ENCODE data around the gene KIZ. TPM values are rescaled to one million over a fixed set of nuclear protein-coding genes. Genes with fewer than 3 reads are reported as not detected.

KIZ gene
- 10 to 100 TPM; 23.2 to 26.1 TPM for total RNA-seq
- long read RNA-seq, donor 1, transcript KIZ-210 (13 exons, 2,130 nt): major isoform, 5 of 7 reads
- long read RNA-seq, donor 1, partial matches to known transcripts: 0 of 7 reads
- long read RNA-seq, donor 1, other reads (novel, unspliced or antisense): 2 of 7 reads
- long read RNA-seq, donor 2, transcript KIZ-210 (13 exons, 2,130 nt): major isoform, 18 of 34 reads
- long read RNA-seq, donor 2, partial matches to known transcripts: 3 of 34 reads
- long read RNA-seq, donor 2, other reads (novel, unspliced or antisense): 10 of 34 reads

GRCh38 chr20:21125849-21126580, at the start of gene KIZ:
Gene KIZ, plus strand, starts transcription at chr20:21126082. Its CDS starts 34 bp downstream, at chr20:21126116.
- DNase-seq (ENCODE audit: low spot score): peak; percentile 99
- intact Hi-C loops (cut with DNase I): no loop called here

DNA sequence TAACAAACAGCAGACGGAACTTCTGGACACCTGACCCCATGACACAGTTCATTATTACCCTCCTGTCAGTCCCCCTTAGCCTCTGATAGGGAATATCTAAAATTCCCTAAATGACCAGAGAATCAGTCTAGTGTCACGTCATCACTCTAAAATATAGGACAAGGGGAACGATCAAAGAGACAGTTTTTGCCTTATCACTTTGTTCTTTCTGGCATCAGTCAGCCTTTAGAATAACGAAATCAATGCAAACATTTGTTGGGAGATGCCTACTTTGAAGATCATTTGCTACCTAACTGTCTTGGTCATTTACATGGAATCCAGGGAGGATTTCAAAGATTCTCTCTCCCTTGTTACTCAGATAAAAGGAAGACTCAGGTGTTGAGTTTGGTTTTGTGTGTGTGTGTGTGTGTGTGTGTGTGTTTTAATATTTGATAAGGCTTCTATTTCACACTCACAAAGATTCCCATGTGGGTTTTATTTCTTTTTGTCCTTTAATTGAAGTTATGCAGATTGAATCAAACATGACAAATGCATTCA, 48.0 kb upstream of the KIZ start:
- DNase-seq (ENCODE audit: low spot score): no peak
- intact Hi-C loops (cut with DNase I): no loop called here

DNA sequence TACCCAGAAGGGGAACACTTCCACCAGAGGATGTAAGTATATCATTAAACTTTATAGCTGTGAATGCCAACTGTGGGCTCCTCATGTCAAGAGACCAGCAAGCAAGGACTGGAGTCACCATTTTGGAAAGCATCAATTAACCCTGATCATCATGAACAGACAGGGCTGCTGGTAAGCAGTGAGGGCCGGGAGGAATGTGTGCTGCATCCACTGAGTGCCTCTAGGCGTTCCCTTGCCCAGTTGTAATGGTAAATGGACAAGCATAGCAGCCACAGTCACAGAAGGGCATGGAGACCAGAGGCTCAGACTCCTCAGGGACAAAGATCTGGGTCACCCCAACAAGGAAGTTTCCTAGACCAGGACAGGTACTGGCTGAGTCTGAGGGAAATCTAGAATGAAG, 43.3 kb upstream of the KIZ start:
- intact Hi-C loops (cut with DNase I): no loop called here
- no peak for DNase-seq (ENCODE audit: low spot score)

DNA sequence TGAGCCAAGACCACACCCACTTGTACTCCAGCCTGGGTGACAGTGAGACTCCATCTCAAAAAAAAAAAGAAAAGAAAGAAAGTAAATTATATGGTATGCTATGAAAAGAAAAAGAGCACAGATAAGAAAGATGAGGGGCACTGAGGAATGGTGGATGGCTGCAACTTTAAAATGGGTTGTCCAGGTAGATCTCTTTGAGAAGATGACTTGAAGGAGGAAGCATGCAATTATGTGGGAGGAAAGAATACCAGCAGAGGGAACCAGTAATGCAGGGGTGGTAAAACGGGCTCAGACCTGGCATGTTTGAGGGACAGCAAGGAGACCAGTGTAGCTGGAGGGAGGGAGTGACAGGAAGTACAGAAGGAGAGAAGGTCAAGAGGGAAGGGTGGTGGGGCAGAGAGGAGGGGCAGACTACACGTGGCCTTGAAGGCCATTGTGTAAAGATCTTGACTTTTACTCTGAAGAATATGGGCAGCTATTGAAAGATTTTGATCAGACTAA, 42.0 kb upstream of the KIZ start:
- DNase-seq (ENCODE audit: low spot score): no peak
- intact Hi-C loops (cut with DNase I): no loop called here

DNA sequence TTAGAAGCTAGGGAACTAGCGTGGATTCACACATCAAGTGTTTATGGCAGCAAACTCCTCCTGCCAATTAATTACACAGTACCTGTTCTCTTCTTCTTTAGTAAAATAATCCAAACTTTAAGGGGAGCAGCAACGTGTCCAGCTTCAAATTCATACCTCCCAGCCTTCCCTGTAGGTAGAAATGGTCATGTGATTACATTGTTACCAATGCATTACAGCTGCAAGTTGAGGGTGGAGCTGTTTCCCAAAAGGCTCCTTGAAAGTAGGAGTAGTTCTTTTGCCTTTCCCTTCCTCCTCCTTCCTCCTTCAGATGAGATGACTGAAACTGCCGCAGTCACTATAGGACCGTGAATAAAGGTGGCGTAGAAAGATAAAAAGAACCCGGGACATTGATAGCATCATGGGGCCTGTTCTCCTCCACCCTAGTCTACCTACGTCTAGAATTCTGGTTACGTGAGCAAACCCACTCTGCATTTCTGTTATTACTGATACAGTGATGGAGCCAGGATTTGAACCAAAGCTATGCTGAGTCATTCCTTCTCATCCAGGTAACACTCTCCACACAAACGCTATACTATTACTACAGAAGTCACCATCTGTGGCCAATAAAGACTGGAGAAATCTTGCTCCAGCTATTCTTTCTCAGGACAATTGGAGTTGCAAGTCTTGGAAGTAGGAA, 37.9 kb upstream of the KIZ start:
- intact Hi-C loops (cut with DNase I): no loop called here

DNA sequence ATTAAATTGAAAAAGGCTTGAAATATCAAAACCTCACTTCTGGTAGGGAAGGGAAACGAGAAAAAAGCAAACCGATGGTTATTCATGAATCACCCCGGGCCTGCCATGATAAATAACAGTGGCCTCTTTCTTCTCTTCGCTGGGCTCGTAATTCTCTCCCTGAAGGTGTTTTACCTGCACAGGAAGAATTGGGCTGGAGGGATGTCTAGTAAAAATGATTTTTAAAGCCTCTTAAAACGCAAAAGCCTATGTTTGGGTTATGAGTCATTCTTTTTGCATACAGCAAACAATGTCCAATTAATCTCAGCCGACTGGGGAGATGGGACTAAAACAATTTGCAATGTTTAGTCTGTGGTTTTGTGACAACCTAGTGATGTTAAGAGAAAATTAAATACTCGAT, 36.5 kb upstream of the KIZ start:
- DNase-seq (ENCODE audit: low spot score): no peak
- intact Hi-C loops (cut with DNase I): no loop called here

More for the DNA sequence above, 37.9 kb upstream of the KIZ start:
- no peak for DNase-seq (ENCODE audit: low spot score)

DNA sequence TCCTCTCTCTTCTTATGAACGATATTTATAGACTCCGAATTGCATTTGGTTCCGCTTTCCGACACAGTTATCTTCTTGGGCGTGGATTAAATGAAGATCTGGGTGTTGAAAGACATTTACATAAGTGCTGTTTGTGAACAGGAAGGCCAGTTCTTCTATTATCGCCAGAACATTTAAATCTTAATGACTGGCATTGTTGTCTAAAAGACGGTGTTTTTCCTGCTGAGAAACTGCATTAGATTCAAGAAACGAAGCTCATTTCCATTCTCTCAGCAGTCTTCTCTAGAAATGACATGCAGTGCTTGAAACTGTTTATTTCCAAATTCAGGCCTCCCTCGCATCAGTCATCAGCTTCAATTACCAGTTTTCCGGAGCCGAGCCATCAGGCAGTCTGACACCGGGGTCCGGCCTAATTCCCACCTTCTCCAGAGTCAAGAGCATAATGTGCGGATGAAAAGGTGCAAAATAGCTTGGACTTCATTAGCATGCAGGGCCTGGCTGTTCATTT, 35.7 kb upstream of the KIZ start:
- DNase-seq (ENCODE audit: low spot score): no peak
- intact Hi-C loops (cut with DNase I): no loop called here

DNA sequence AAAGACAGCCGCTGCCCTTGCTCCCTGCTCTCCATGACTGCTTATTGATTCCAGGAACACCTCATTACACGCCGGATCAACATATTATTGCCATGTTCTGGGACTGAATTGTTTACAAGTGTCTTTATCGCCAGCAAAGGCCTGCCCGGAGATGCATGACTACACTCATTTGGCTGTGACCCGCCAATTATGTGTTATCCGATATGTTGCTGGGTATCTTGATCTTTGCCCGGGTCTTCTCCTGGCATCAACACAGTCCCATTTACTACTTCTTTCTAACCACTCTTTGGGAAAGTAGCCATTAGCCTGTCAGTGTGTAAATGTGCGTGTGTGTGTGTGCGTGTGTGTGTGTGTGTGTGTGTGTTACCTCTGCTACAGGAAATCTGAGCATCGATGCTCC, 35.2 kb upstream of the KIZ start:
- DNase-seq (ENCODE audit: low spot score): no peak
- intact Hi-C loops (cut with DNase I): no loop called here

DNA sequence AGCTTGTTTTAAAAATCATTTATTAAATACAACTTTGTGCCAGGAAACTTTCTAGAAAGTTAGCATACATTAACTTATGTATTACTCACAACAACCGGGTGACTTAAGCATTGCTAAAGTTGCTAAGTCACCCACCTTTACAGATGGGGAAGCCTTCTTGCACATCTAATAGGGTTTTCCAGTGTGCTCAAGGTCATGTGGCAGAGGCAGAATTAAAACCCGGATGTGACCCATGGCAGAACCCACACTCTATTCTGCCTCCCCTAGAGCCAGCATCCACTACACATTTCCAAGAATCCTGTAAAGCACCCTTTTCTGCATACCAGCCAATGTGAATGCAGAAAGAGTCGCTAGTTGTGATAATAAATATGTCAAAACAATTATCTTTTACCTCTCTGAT, 33.1 kb upstream of the KIZ start:
- DNase-seq (ENCODE audit: low spot score): no peak
- intact Hi-C loops (cut with DNase I): no loop called here

- intact Hi-C loops (cut with DNase I): no loop called here
- DNase-seq (ENCODE audit: low spot score): no peak
These were observed 29.4 kb upstream of the KIZ start for GRCh38 chr20:21096321-21097043.

GRCh38 chr20:21099751-21100577, 25.9 kb upstream of the KIZ start:
- intact Hi-C loops (cut with DNase I): no loop called here
- DNase-seq (ENCODE audit: low spot score): peak; percentile 84

DNA sequence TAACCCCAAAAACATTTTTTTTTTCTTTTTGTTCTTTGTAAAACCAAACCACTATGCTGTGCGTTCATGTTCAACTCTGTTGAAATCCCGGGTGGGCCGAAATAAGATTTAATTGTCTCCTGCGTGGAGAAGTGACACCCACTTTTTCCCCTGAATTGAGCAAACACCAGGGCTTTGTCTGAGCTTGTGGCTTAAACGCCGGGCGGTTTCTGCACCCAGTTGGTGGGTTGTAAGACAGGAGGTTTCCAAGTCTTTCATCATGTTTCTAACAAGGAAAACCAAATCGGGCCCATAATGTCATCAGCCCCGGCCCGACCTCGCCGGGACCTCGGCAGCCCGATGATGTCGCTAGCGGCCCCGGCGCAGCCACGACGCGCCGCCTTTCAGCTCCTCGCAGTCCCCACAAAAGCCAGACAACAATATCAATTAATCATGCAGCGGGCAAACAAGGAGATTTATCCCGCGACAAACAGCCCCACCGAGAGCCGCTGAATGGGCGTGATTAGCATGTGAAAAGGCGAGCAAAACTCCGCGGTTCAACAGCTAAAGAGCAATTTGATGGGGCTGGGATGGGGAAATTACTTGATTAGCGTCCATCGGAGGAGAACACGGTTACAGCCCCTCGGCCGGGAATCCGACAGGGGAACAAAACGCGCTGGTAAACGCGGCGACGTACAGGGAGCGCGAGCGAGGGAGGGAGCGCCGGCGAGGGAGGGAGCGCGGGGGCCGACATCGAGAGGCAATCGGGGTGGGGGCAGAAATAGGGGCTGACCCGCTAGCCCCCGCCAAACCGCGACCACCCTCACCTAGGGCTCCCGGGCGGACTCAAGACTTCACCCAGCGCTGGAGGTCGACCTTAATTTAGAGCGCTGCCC, 25.1 kb upstream of the KIZ start:
- intact Hi-C loops (cut with DNase I): no loop called here
- DNase-seq (ENCODE audit: low spot score): peak; percentile 77

DNA sequence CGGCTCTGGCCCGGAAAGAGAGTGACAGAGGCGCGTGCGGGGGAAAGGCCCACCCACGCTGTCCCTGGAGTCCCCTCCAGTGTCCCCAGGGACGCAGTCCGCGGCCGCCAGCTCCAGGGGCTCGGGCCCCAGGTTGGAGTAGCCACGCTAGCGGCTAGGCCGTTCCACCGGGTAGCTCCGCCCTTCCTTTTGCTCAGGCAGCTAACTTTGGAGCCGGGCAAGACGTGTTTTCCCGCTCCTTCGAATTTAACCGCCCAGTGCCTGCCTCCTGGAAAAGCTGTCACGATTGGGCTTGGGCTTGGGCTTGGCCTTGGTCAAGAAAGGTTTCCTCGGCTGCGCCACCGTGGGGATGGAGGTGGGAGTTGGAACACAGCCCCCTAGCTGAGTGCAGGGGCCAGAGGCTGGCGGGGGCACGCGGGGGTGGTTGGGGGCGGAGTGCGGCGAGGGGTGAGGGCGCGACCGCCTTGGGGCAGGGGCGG, 24.4 kb upstream of the KIZ start:
- intact Hi-C loops (cut with DNase I): no loop called here
- DNase-seq (ENCODE audit: low spot score): no peak

DNA sequence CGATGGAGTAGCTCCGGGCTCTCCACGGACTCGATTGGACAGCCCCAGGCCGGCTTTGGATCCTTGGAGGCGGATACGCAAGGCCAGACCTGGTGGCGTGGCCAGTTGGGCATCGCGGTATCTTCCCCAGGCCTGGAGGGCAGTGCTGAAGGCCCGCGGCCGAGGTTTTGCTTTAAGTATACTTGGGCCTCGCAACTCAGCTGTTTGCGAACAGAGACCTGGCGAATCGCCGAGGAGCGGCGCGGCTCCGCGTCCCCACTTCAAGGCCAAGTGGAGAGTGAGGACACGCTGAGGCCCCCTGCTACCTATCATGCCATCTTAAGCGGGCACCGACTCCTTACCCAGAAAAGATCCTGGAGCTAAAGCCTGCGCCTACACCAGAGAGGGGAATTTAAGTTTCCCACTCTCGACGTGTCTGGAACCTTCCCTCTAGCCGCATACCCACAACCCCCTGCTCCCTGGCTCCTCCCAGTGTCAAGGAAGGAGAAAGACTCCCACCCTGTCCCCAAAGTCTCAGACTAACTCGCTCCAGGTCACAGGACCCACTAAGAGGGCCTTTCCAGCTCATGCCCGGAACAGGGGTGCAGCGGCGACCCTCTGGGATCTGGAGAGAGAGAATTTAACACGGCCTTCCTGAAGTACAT, 23.8 kb upstream of the KIZ start:
- intact Hi-C loops (cut with DNase I): no loop called here
- peak; percentile 84 for DNase-seq (ENCODE audit: low spot score)

GRCh38 chr20:21102603-21103311, 23.1 kb upstream of the KIZ start:
- intact Hi-C loops (cut with DNase I): no loop called here
- DNase-seq (ENCODE audit: low spot score): peak; percentile 84
